ENCODE results near the gene FGGY. TPM values are rescaled to one million over a fixed set of nuclear protein-coding genes. Genes with fewer than 3 reads are reported as not detected.

FGGY gene
- total and polyA plus RNA-seq, 2 donors (not counting 3 experiments of a cell fraction or from before 2014, with no cell fraction given), result 5.6 to 6.4 TPM

GRCh38 chr1:59526240-59526639 lies 229.3 kb downstream of the FGGY start:
- TF ChIP-seq MYC (IDR thresholded peaks at IDR 0.05; ENCODE audit: low read depth, low read length) (no peak), POLR2A (IDR thresholded peaks at IDR 0.05; ENCODE audit: low read depth, low read length) (no peak), CTCF (IDR thresholded peaks at IDR 0.05; ENCODE audit: extremely low read depth in 1 of 2, insufficient read depth in 1 of 2, low read depth in 1 of 2, low read length in 2 of 2) (no peak), JUN (IDR thresholded peaks at IDR 0.05; ENCODE audit: borderline replicate concordance, insufficient read depth, insufficient read length, low read depth) (no peak), EZH2 (IDR thresholded peaks at IDR 0.05; ENCODE audit: borderline replicate concordance, low read depth, low read length, severe bottlenecking) (no peak), FOS (IDR thresholded peaks at IDR 0.05; ENCODE audit: borderline replicate concordance, insufficient read depth, low read length) (no peak), GATA2 (IDR thresholded peaks at IDR 0.05; ENCODE audit: insufficient read depth, insufficient read length, low read depth, low read length) (no peak), MAX (IDR thresholded peaks at IDR 0.05; ENCODE audit: insufficient read depth, insufficient read length) (no peak), POLR2AphosphoS5 (IDR thresholded peaks at IDR 0.05; ENCODE audit: insufficient read depth, low read depth, low read length) (no peak)
- H3K9me3 ChIP-seq (replicated peaks; ENCODE audit: control insufficient read depth, insufficient read depth, low read length), result no peaks in the 10 kb centered on the region
- H3K9me1 ChIP-seq (replicated peaks; ENCODE audit: control insufficient read depth, extremely low read depth, insufficient read depth, low read length), result no peaks in the 10 kb centered on the region
- ChIA-PET CTCF (no interaction called here), POLR2A (no interaction called here)
- H3K36me3 ChIP-seq (ENCODE audit: control insufficient read depth in 2 of 2, extremely low read depth in 1 of 2, insufficient read depth in 2 of 2, low read length in 2 of 2), result no peaks in the 10 kb centered on the region
- peaks cover 1% of the 10 kb centered on the region for H3K4me1 ChIP-seq (ENCODE audit: control insufficient read depth, extremely low read depth, insufficient read depth, low read length)
- no peak overlapping the region for H2AFZ ChIP-seq (ENCODE audit: low read depth, low read length)
- no peak overlapping the region for H3K4me3 ChIP-seq (replicated peaks in 1 of 3; ENCODE audit: insufficient read depth in 1 of 3, low read depth in 1 of 3, low read length in 3 of 3)
- H3K4me2 ChIP-seq (ENCODE audit: insufficient read depth, low read length), result no peak overlapping the region
- H3K79me2 ChIP-seq (ENCODE audit: control insufficient read depth, insufficient read depth, low read length), result no peaks in the 10 kb centered on the region
- no peaks in the 10 kb centered on the region for H3K27me3 ChIP-seq (ENCODE audit: control insufficient read depth in 2 of 2, insufficient read depth in 2 of 2, low read length in 2 of 2)
- no peak overlapping the region for H3K27ac ChIP-seq (ENCODE audit: insufficient read depth, low read depth, low read length)
- no peaks in the 10 kb centered on the region for H4K20me1 ChIP-seq (replicated peaks; ENCODE audit: control insufficient read depth, extremely low read depth, insufficient read depth, low read length)
- H3K9ac ChIP-seq (replicated peaks; ENCODE audit: extremely low read depth, insufficient read depth, low read length), result no peak overlapping the region
- no TSS peak for BruUV-seq (replicated peaks)
- intact Hi-C loops (cut with micrococcal nuclease) (no loop called here), dilution Hi-C loops (cut with MboI; ENCODE audit: extremely low pct_ligation_motif_present, low sequenced_read_pairs) (no loop called here)
- FAIRE-seq (no peak), DNase-seq (ENCODE audit: low read depth, low spot score) (no peak)

Measured in endothelial cell of umbilical vein (primary cell).